Activated CD4-positive, alpha-beta T cell treated with anti-CD3 and anti-CD28 coated beads, Interleukin-2, amount 10 ng/mL, durations not matched to agents 24 days and 14 days (primary cell): ENCODE results near the gene SRP19. TPM values are rescaled to one million over a fixed set of nuclear protein-coding genes. Genes with fewer than 3 reads are reported as not detected.

Source experiments
- DNase-seq: peaks from one replicate; pipeline ENCODE4 v3.0.0; 2022
- H3K27ac Mint-ChIP-seq: one replicate; pipeline ENCODE4 v1.8.0; 2022; ENCODE audit warnings: mild to moderate bottlenecking, mixed read lengths
- H3K27me3 Mint-ChIP-seq: one replicate; pipeline ENCODE4 v1.8.0; 2022; ENCODE audit warnings: mixed read lengths
- H3K36me3 Mint-ChIP-seq: one replicate; pipeline ENCODE4 v1.8.0; 2022; ENCODE audit warnings: low read depth, mild to moderate bottlenecking, mixed read lengths
- H3K4me1 Mint-ChIP-seq: one replicate; pipeline ENCODE4 v1.8.0; 2021; ENCODE audit warnings: mixed read lengths
- H3K4me3 Mint-ChIP-seq: one replicate; pipeline ENCODE4 v1.8.0; 2022; ENCODE audit warnings: mild to moderate bottlenecking, moderate library complexity, mixed read lengths
- H3K9me3 Mint-ChIP-seq: one replicate; pipeline ENCODE4 v1.8.0; 2021; ENCODE audit warnings: mixed read lengths
- intact Hi-C: fragments of 100-400 bp; cut with micrococcal nuclease; formaldehyde crosslinking; loops from one replicate; pipeline ENCODE4 v1.15.1; 2023
- total RNA-seq: library from RNA; stranded (reverse); gene quantifications from 2 replicates; pipeline ENCODE4 v1.2.3, GENCODE V29; 2022

Gene SRP19
- total RNA-seq: 67.4 and 74.3 TPM in 2 replicates

DNA sequence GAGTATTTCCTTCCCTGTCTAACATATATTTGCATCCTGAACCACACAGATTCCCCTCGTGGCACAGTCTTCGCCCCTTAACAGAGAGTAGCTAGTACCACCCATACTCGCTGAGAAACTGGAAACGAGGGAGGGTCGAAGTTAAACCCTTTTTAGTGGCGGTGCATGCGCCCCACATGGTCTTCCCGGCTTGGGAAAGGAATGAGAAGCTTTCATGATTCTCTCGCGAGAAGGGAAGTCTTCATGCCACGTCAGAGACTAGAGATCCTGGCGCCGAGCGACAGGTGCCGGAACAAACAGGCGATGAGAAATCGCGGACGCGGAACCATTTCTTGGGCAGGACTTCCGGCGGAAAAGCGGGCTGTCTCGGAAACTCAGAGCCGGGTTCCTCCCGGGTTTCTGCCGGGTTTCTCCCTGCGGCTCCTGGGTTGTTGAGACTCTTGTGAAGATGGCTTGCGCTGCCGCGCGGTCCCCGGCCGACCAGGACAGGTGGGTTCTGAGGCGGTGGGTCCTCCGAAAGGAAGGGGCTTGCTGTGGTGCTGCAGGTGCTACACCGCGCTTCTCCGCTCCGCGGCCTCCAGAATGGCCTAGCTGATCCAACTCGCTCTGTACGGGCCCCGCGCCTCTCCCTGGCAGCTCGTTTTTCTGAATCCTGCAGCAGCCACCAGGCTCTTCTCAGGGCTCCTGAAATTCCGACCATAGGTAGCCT is at the start of gene SRP19:
SRP19 (plus strand) TSS at position 359 of the 709 bp plus-strand sequence; CDS start at position 449, 90 bp downstream.
- peaks cover 32% of the 10 kb centered on the region for H3K36me3 Mint-ChIP-seq
- intact Hi-C loops: loop anchor here (1.0 to 5.0 kb wide), 6 partner anchors 18 to 652 kb away; partner anchors contain the start of genes DCP2, REEP5 and YTHDC2
- DNase-seq: peak; percentile 98

GRCh38 chr5:112812549-112812948 is 48.5 kb upstream of the SRP19 start:
- no peak overlapping the region for H3K4me3 Mint-ChIP-seq
- peaks cover 27% of the 10 kb centered on the region for H3K36me3 Mint-ChIP-seq
- peaks cover 7% of the 10 kb centered on the region for H3K4me1 Mint-ChIP-seq
- H3K27ac Mint-ChIP-seq: no peak overlapping the region
- DNase-seq: no peak
- H3K27me3 Mint-ChIP-seq: no peaks in the 10 kb centered on the region
- H3K9me3 Mint-ChIP-seq: peaks cover 3% of the 10 kb centered on the region
- intact Hi-C loops: no loop called here

More for the DNA sequence above, at the start of gene SRP19:
- Mint-ChIP-seq H3K27ac (peak within 1 kb of the TSS; percentile 94), H3K4me1 (peaks cover 18% of the 10 kb centered on the region), H3K27me3 (peaks cover 17% of the 10 kb centered on the region), H3K9me3 (peaks cover 10% of the 10 kb centered on the region), H3K4me3 (peak within 1 kb of the TSS; percentile 95)

- H3K36me3 Mint-ChIP-seq: peaks cover 18% of the 10 kb centered on the region
- DNase-seq: no peak
- H3K9me3 Mint-ChIP-seq: no peaks in the 10 kb centered on the region
- no peaks in the 10 kb centered on the region for H3K27me3 Mint-ChIP-seq
- H3K27ac Mint-ChIP-seq: no peak overlapping the region
- intact Hi-C loops: no loop called here
- H3K4me1 Mint-ChIP-seq: no peaks in the 10 kb centered on the region
- H3K4me3 Mint-ChIP-seq: no peak overlapping the region
Measured at GRCh38 chr5:112820246-112820645, 40.8 kb upstream of the SRP19 start.

- Mint-ChIP-seq H3K36me3 (peaks cover 14% of the 10 kb centered on the region), H3K9me3 (no peaks in the 10 kb centered on the region), H3K27me3 (no peaks in the 10 kb centered on the region), H3K4me1 (no peaks in the 10 kb centered on the region), H3K4me3 (no peak overlapping the region), H3K27ac (no peak overlapping the region)
- no peak for DNase-seq
- intact Hi-C loops: no loop called here
Measured at GRCh38 chr5:112822456-112822855, 38.6 kb upstream of the SRP19 start.

DNA sequence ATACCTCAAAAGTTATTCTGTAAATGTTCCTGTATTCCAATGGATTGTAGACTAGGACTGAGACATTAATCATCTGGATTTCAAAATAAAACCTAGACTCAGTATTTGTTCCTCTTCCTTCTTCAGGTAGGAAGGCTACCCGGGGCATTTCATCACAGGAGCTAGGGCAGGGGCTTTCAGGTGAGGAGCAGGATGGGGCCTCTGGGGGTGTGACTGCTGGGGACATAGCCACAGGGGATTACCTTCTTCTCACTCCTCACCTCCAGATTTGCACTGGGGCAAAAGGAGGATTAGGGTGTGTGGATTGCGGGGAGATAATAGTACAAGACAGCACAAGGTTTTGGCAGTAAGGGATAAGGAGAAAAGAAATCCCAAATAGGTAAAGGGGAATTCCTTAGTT is 37.9 kb upstream of the SRP19 start:
- no peak overlapping the region for H3K27ac Mint-ChIP-seq
- peaks cover 14% of the 10 kb centered on the region for H3K36me3 Mint-ChIP-seq
- no peaks in the 10 kb centered on the region for H3K9me3 Mint-ChIP-seq
- H3K4me3 Mint-ChIP-seq: no peak overlapping the region
- no peaks in the 10 kb centered on the region for H3K4me1 Mint-ChIP-seq
- intact Hi-C loops: no loop called here
- DNase-seq: peak; percentile 15
- H3K27me3 Mint-ChIP-seq: no peaks in the 10 kb centered on the region

DNA sequence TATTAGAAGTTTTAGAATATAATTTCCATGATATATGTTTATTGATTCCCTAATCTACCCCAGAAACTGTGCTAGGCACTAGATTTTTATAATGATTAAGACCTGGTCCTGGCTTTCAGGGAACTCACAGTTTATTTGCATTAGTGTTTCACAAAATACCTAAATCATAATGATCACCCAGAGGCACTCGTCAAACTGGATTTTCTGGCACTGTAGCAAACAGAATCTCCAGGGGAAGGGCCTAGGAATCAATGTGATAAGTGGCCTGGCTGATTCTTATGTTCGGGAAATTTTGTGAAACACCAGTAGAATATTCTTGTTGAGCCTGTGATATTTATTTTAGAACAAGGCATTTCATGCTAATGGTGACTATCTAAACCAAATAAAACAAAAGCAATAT is 37.4 kb upstream of the SRP19 start:
- no peak overlapping the region for H3K27ac Mint-ChIP-seq
- no peaks in the 10 kb centered on the region for H3K9me3 Mint-ChIP-seq
- H3K36me3 Mint-ChIP-seq: peaks cover 15% of the 10 kb centered on the region
- peak; percentile 17 for DNase-seq
- no peak overlapping the region for H3K4me3 Mint-ChIP-seq
- intact Hi-C loops: no loop called here
- no peaks in the 10 kb centered on the region for H3K4me1 Mint-ChIP-seq
- no peaks in the 10 kb centered on the region for H3K27me3 Mint-ChIP-seq

DNA sequence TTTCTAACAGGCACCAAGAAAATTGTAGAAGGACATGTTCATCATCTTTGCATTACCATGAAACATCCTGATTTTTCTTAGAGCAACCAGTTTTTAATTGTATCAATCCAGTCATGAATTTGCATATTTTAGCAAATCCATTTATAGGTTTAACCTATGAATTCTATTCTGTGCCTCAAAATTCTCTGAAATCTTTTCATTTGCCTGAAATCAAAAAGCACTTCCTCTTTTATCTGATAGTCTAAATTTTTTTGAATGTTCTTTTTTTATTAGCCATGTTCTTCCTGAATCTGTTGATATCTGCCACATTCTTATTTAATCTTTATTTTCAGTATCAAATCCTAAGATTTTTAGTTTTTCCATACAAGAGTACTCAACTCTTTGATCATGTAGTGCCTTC is 36.9 kb upstream of the SRP19 start:
- intact Hi-C loops: no loop called here
- Mint-ChIP-seq H3K36me3 (peaks cover 13% of the 10 kb centered on the region), H3K4me3 (no peak overlapping the region), H3K4me1 (no peaks in the 10 kb centered on the region), H3K27me3 (no peaks in the 10 kb centered on the region), H3K27ac (no peak overlapping the region), H3K9me3 (no peaks in the 10 kb centered on the region)
- DNase-seq: no peak

- H3K9me3 Mint-ChIP-seq: no peaks in the 10 kb centered on the region
- no peak overlapping the region for H3K4me3 Mint-ChIP-seq
- no peaks in the 10 kb centered on the region for H3K27me3 Mint-ChIP-seq
- peaks cover 1% of the 10 kb centered on the region for H3K4me1 Mint-ChIP-seq
- H3K36me3 Mint-ChIP-seq: peaks cover 16% of the 10 kb centered on the region
- no peak overlapping the region for H3K27ac Mint-ChIP-seq
- no peak for DNase-seq
- intact Hi-C loops: no loop called here
Measured at GRCh38 chr5:112830378-112830777, 30.7 kb upstream of the SRP19 start.

GRCh38 chr5:112833971-112834370 is 27.1 kb upstream of the SRP19 start:
- DNase-seq: no peak
- H3K4me1 Mint-ChIP-seq: peaks cover 1% of the 10 kb centered on the region
- no peak overlapping the region for H3K4me3 Mint-ChIP-seq
- H3K36me3 Mint-ChIP-seq: peaks cover 30% of the 10 kb centered on the region
- H3K9me3 Mint-ChIP-seq: no peaks in the 10 kb centered on the region
- no peak overlapping the region for H3K27ac Mint-ChIP-seq
- intact Hi-C loops: no loop called here
- no peaks in the 10 kb centered on the region for H3K27me3 Mint-ChIP-seq

DNA sequence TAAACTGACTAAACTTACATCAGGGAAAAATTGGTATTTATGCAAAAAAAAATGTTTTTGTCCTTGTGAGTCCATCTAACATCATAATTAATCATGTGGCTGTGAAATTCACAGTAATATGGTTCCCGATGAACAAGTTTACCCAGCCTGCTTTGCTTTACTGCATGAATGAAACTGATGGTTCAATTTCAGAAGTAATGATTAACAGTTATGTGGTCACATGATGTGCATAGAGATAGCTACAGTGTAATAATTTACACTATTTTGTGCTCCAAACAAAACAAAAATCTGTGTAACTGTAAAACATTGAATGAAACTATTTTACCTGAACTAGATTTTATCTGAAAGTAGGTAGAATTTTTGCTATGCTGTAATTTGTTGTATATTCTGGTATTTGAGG is 16.6 kb upstream of the SRP19 start:
- DNase-seq: no peak
- Mint-ChIP-seq H3K9me3 (peaks cover 3% of the 10 kb centered on the region), H3K4me1 (peaks cover 3% of the 10 kb centered on the region), H3K27ac (no peak overlapping the region), H3K27me3 (no peaks in the 10 kb centered on the region), H3K4me3 (no peak overlapping the region), H3K36me3 (peaks cover 12% of the 10 kb centered on the region)
- intact Hi-C loops: no loop called here

GRCh38 chr5:112846556-112846955 is 14.5 kb upstream of the SRP19 start:
- Mint-ChIP-seq H3K4me3 (no peak overlapping the region), H3K4me1 (peaks cover 3% of the 10 kb centered on the region), H3K27me3 (peaks cover 3% of the 10 kb centered on the region), H3K9me3 (peaks cover 3% of the 10 kb centered on the region), H3K27ac (no peak overlapping the region), H3K36me3 (peaks cover 6% of the 10 kb centered on the region)
- no peak for DNase-seq
- intact Hi-C loops: no loop called here

- H3K27me3 Mint-ChIP-seq: peaks cover 6% of the 10 kb centered on the region
- H3K27ac Mint-ChIP-seq: no peak overlapping the region
- H3K4me1 Mint-ChIP-seq: peaks cover 3% of the 10 kb centered on the region
- H3K4me3 Mint-ChIP-seq: no peak overlapping the region
- peaks cover 3% of the 10 kb centered on the region for H3K9me3 Mint-ChIP-seq
- intact Hi-C loops: no loop called here
- H3K36me3 Mint-ChIP-seq: peaks cover 4% of the 10 kb centered on the region
- no peak for DNase-seq
Measured at GRCh38 chr5:112847306-112847705, 13.8 kb upstream of the SRP19 start.

GRCh38 chr5:112848116-112848811 is 12.8 kb upstream of the SRP19 start:
- peak; percentile 74 for DNase-seq
- intact Hi-C loops: loop anchor here (1.0 kb wide), 1 partner anchor 297 kb away; no protein-coding TSS in a partner anchor
- peaks cover 2% of the 10 kb centered on the region for H3K36me3 Mint-ChIP-seq
- no peak overlapping the region for H3K27ac Mint-ChIP-seq
- peaks cover 3% of the 10 kb centered on the region for H3K4me1 Mint-ChIP-seq
- H3K9me3 Mint-ChIP-seq: no peaks in the 10 kb centered on the region
- H3K4me3 Mint-ChIP-seq: no peak overlapping the region
- peaks cover 9% of the 10 kb centered on the region for H3K27me3 Mint-ChIP-seq

- H3K36me3 Mint-ChIP-seq: no peaks in the 10 kb centered on the region
- H3K27me3 Mint-ChIP-seq: peaks cover 23% of the 10 kb centered on the region
- H3K4me1 Mint-ChIP-seq: peaks cover 3% of the 10 kb centered on the region
- no peak for DNase-seq
- H3K27ac Mint-ChIP-seq: no peak overlapping the region
- H3K9me3 Mint-ChIP-seq: no peaks in the 10 kb centered on the region
- intact Hi-C loops: no loop called here
- H3K4me3 Mint-ChIP-seq: no peak overlapping the region
Measured at GRCh38 chr5:112849912-112850311, 11.2 kb upstream of the SRP19 start.
